A549 (cell line): ENCODE measurements around the gene SLCO2A1. TPM values are rescaled to one million over a fixed set of nuclear protein-coding genes. Genes with fewer than 3 reads are reported as not detected.

Experiments
- ATAC-seq, 2 experiments: fragments of 200-7000 bp in 1 of 2; fragments of >200 bp in 1 of 2; cut with Nextera tagmentation in 1 of 2; cut with Tn5 transposase in 1 of 2; 3 replicates each; pipeline versions ENCODE4 v1.8.0 to v1.9.1; 2018 to 2020; ENCODE audit warnings: mild to moderate bottlenecking in 1 of 2, moderate library complexity in 1 of 2
- CTCF ChIA-PET: fragments of 300-600 bp; sonication (Branson Sonifier 250); formaldehyde crosslinking; extraction: SDS; loops from one replicate; lab custom pipeline; 2021; ENCODE audit warnings: antibody characterized with exemption, inconsistent platforms; lab: Yijun Ruan, JAX
- POLR2A ChIA-PET: fragments of 350-600 bp; formaldehyde crosslinking; extraction: SDS; loops from one replicate; lab custom pipeline; 2021; ENCODE audit warnings: antibody characterized with exemption, inconsistent platforms; lab: Yijun Ruan, JAX
- DNase-seq, 2 experiments: peaks; one replicate each; pipeline versions ENCODE4 v3.0.0 to v3.0.0-alpha.2; 2011 to 2016; ENCODE audit warnings: low read depth in 1 of 2, low spot score in 1 of 2
- FAIRE-seq: peaks from 2 replicates; lab custom pipeline; 2011; peaks lifted over from hg19 to GRCh38; lab: Jason Lieb, UNC
- H3K27ac ChIP-seq, 2 experiments: fragments of >200 bp; sonication (Bioruptor Twin); formaldehyde crosslinking; 3 replicates each; pipeline ENCODE4 v1.5.1; 2016 to 2017
- H3K4me1 ChIP-seq: fragments of >200 bp; sonication (Bioruptor Twin); formaldehyde crosslinking; 3 replicates; pipeline ENCODE4 v1.6.1; 2016
- H3K4me2 ChIP-seq: fragments of >200 bp; sonication (Bioruptor Twin); formaldehyde crosslinking; 3 replicates; pipeline ENCODE4 v1.6.1; 2016
- H3K4me3 ChIP-seq: fragments of >200 bp; sonication (Bioruptor Twin); formaldehyde crosslinking; 3 replicates; pipeline ENCODE4 v1.5.1; 2016
- H3K9me3 ChIP-seq: fragments of >200 bp; sonication (Bioruptor Twin); formaldehyde crosslinking; 3 replicates; pipeline ENCODE4 v1.6.1; 2016
- CEBPB ChIP-seq, 2 experiments: fragments of >200 bp in 1 of 2; sonication (Bioruptor Twin) in 1 of 2; formaldehyde crosslinking in 1 of 2; IDR thresholded peaks; 2 replicates each; pipeline ENCODE4 v1.6.1; 2012 to 2016
- CHD2 ChIP-seq: fragments of 150-350 bp; IDR thresholded peaks from 2 replicates; pipeline ENCODE4 v1.6.1; 2014; ENCODE audit warnings: low read length; ENCODE audit not compliant: partially characterized antibody
- EHF ChIP-seq: fragments of 250-450 bp; sonication (Bioruptor Pico); IDR thresholded peaks from 2 replicates; pipeline ENCODE4 v1.5.0; 2020; ENCODE audit warnings: mild to moderate bottlenecking
- EHMT2 ChIP-seq: fragments of 200-600 bp; sonication (generic); IDR thresholded peaks from 2 replicates; pipeline ENCODE4 v1.6.1; 2016; ENCODE audit warnings: antibody characterized with exemption, low read depth, mild to moderate bottlenecking, moderate library complexity
- FOSL2 ChIP-seq, 2 experiments: fragments of 450-650 bp in 1 of 2; fragments of >200 bp in 1 of 2; sonication (Bioruptor Twin) in 1 of 2; formaldehyde crosslinking; IDR thresholded peaks; 2 replicates each; pipeline versions ENCODE4 v1.5.0 to v1.6.1; 2016 to 2020; ENCODE audit warnings: mild to moderate bottlenecking in 1 of 2, moderate library complexity in 1 of 2
- HDAC2 ChIP-seq: fragments of 200-600 bp; sonication (generic); IDR thresholded peaks from 2 replicates; pipeline ENCODE4 v1.6.1; 2016
- HES2 ChIP-seq: fragments of >200 bp; sonication (Bioruptor Twin); formaldehyde crosslinking; IDR thresholded peaks from 2 replicates; pipeline ENCODE4 v1.6.1; 2016
- HMGXB4 ChIP-seq: fragments of 250-450 bp; sonication (Bioruptor Pico); IDR thresholded peaks from 2 replicates; pipeline ENCODE4 v1.5.0; 2021; ENCODE audit warnings: mild to moderate bottlenecking, moderate library complexity, borderline replicate concordance
- HOXA7 ChIP-seq: fragments of 250-450 bp; sonication (Bioruptor Pico); IDR thresholded peaks from 2 replicates; pipeline ENCODE4 v1.5.0; 2020; ENCODE audit warnings: mild to moderate bottlenecking, moderate library complexity
- HOXB5 ChIP-seq: fragments of 250-450 bp; sonication (Bioruptor Pico); IDR thresholded peaks from 2 replicates; pipeline ENCODE4 v1.5.0; 2020; ENCODE audit warnings: mild to moderate bottlenecking, moderate library complexity
- JUN ChIP-seq, 2 experiments: fragments of >200 bp; sonication (Bioruptor Twin); formaldehyde crosslinking; IDR thresholded peaks; 2 replicates in 1 of 2; 3 replicates in 1 of 2; pipeline ENCODE4 v1.6.1; 2016 to 2017
- KDM1A ChIP-seq: fragments of 200-600 bp; sonication (generic); IDR thresholded peaks from 2 replicates; pipeline ENCODE4 v1.6.1; 2016; ENCODE audit warnings: low read depth, mild to moderate bottlenecking
- KDM5A ChIP-seq: fragments of 200-600 bp; sonication (generic); IDR thresholded peaks from 2 replicates; pipeline ENCODE4 v1.6.1; 2016; ENCODE audit warnings: antibody characterized with exemption, mild to moderate bottlenecking
- MAZ ChIP-seq: fragments of 150-350 bp; IDR thresholded peaks from 2 replicates; pipeline ENCODE4 v1.6.1; 2014; ENCODE audit warnings: antibody characterized with exemption, low read depth, low read length, borderline replicate concordance
- NFE2L2 ChIP-seq: fragments of 150-350 bp; conservative IDR thresholded peaks from 2 replicates; pipeline ENCODE4 v1.6.1; 2014; ENCODE audit warnings: low read length
- NPAS2 ChIP-seq: fragments of 250-450 bp; sonication (Bioruptor Pico); IDR thresholded peaks from 2 replicates; pipeline ENCODE4 v1.8.0; 2022; ENCODE audit warnings: mild to moderate bottlenecking, moderate library complexity, borderline replicate concordance
- NR3C1 ChIP-seq: fragments of >200 bp; sonication (Bioruptor Twin); formaldehyde crosslinking; IDR thresholded peaks from 3 replicates; pipeline ENCODE4 v1.6.1; 2017
- PBX3 ChIP-seq: IDR thresholded peaks from 2 replicates; pipeline ENCODE4 v1.6.1; 2012
- PHF8 ChIP-seq: fragments of 200-600 bp; sonication (generic); IDR thresholded peaks from 2 replicates; pipeline ENCODE4 v1.6.1; 2016; ENCODE audit warnings: low read depth, mild to moderate bottlenecking, antibody characterized with exemption, moderate library complexity, borderline replicate concordance
- POLR2AphosphoS2 ChIP-seq: conservative IDR thresholded peaks from 2 replicates; pipeline ENCODE4 v1.6.1; 2012; ENCODE audit warnings: low read length, improper control_type of control experiment, inconsistent platforms
- RAD21 ChIP-seq, 2 experiments: fragments of >200 bp in 1 of 2; sonication (Bioruptor Twin) in 1 of 2; formaldehyde crosslinking in 1 of 2; IDR thresholded peaks in 1 of 2; conservative IDR thresholded peaks in 1 of 2; 2 replicates in 1 of 2; 3 replicates in 1 of 2; pipeline ENCODE4 v1.6.1; 2012 to 2018; ENCODE audit warnings: inconsistent platforms in 1 of 2
- RARB ChIP-seq: fragments of 250-450 bp; sonication (Bioruptor Pico); IDR thresholded peaks from 2 replicates; pipeline ENCODE4 v1.8.0; 2021; ENCODE audit warnings: mild to moderate bottlenecking, moderate library complexity
- REST ChIP-seq: fragments of 200-600 bp; sonication (generic); IDR thresholded peaks from 2 replicates; pipeline ENCODE4 v1.6.1; 2016; ENCODE audit warnings: antibody characterized with exemption, mild to moderate bottlenecking, moderate library complexity
- TP53 ChIP-seq: fragments of 250-450 bp; sonication (Bioruptor Pico); IDR thresholded peaks from 2 replicates; pipeline ENCODE4 v1.5.0; 2021; ENCODE audit warnings: mild to moderate bottlenecking, moderate library complexity
- ZC3H11A ChIP-seq: fragments of 450-650 bp; IDR thresholded peaks from 2 replicates; pipeline ENCODE4 v1.6.1; 2014; ENCODE audit warnings: antibody characterized with exemption, mild to moderate bottlenecking
- ZFP36 ChIP-seq: fragments of 450-650 bp; IDR thresholded peaks from 2 replicates; pipeline ENCODE4 v1.6.1; 2014; ENCODE audit warnings: borderline replicate concordance; ENCODE audit not compliant: partially characterized antibody
- ZNF302 ChIP-seq: fragments of 250-450 bp; sonication (Bioruptor Pico); IDR thresholded peaks from 2 replicates; pipeline ENCODE4 v1.9.0; 2021; ENCODE audit warnings: inconsistent platforms, mild to moderate bottlenecking, moderate library complexity
- ZSCAN20 ChIP-seq: fragments of 250-450 bp; sonication (Bioruptor Pico); IDR thresholded peaks from 2 replicates; pipeline ENCODE4 v1.8.0; 2022; ENCODE audit warnings: mild to moderate bottlenecking, moderate library complexity
- WGBS: methylation state at CpG from one replicate; pipeline ENCODE4 v1.1.6; 2017; ENCODE audit errors: missing lambda C conversion rate; 5-methylcytosine and 5-hydroxymethylcytosine counted together
- polyA plus RNA-seq, 4 experiments: library from polyadenylated mRNA; depleted of rRNA in 3 of 4; stranded (reverse); fragments of >200 nt; fragmentation: RNase III in 1 of 4; extraction: RNeasy Plus Mini Kit Qiagen cat#74134 plus additional on column Dnase treatment in 1 of 4; gene quantifications; 2 replicates in 3 of 4; 3 replicates in 1 of 4; pipeline ENCODE4 v1.2.3, GENCODE V29; 2011 to 2017

SLCO2A1 gene
- polyA plus RNA-seq, 2 of the 4 experiments (the other 2 are of a cell fraction) = 0.12 TPM; not detected in 1

GRCh38 chr3:133996996-133997395, 32.7 kb downstream of the SLCO2A1 start:
- no peak for ATAC-seq
- no peak overlapping the region for H3K4me2 ChIP-seq
- no peak overlapping the region for H3K27ac ChIP-seq
- ChIA-PET POLR2A (no interaction called here), CTCF (interaction anchor here (1.1 kb wide), 1 partner anchor 32 kb away, joined by 3 read pairs; no protein-coding TSS in a partner anchor)
- no peaks in the 10 kb centered on the region for H3K4me1 ChIP-seq
- TF ChIP-seq KDM5A = no peak
- no peak for TF ChIP-seq HMGXB4
- no peak for TF ChIP-seq HDAC2
- TF ChIP-seq HOXB5 (CRISPR knock-in tag) = no peak
- TF ChIP-seq NR3C1 = no peak
- no peak for TF ChIP-seq CHD2
- TF ChIP-seq EHF = no peak
- TF ChIP-seq RARB = no peak
- no peak for TF ChIP-seq FOSL2 (IDR thresholded peaks at IDR 0.05)
- no peak for TF ChIP-seq FOSL2 (CRISPR knock-in tag; IDR thresholded peaks at IDR 0.05)
- no peak for TF ChIP-seq PHF8
- TF ChIP-seq KDM1A = no peak
- TF ChIP-seq MAZ = no peak
- no peak for TF ChIP-seq CEBPB (IDR thresholded peaks at IDR 0.05)
- TF ChIP-seq NPAS2 (CRISPR knock-in tag) = no peak
- no peak for TF ChIP-seq HES2
- no peak for TF ChIP-seq NFE2L2
- TF ChIP-seq EHMT2 = no peak
- TF ChIP-seq ZFP36 = no peak
- TF ChIP-seq RAD21 (conservative IDR thresholded peaks at IDR 0.05 in 1 of 2, IDR thresholded peaks at IDR 0.05 in 1 of 2) = no peak
- no peak overlapping the region for H3K4me3 ChIP-seq
- no peak for DNase-seq
- FAIRE-seq = no peak
- WGBS = 30% methylated on average over 5 of the region's 5 CpGs
- H3K9me3 ChIP-seq = no peaks in the 10 kb centered on the region

GRCh38 chr3:133996251-133996661, 33.5 kb downstream of the SLCO2A1 start:
- no peak overlapping the region for H3K4me2 ChIP-seq
- no peaks in the 10 kb centered on the region for H3K4me1 ChIP-seq
- DNase-seq = no peak
- ChIA-PET CTCF (interaction anchor here (0.6 to 1.1 kb wide), 2 partner anchors 32 to 42 kb away, joined by 3 to 4 read pairs; no protein-coding TSS in a partner anchor), POLR2A (no interaction called here)
- no peaks in the 10 kb centered on the region for H3K9me3 ChIP-seq
- WGBS = 68% methylated on average over 3 of the region's 12 CpGs
- TF ChIP-seq PBX3 (no peak), CHD2 (no peak), ZC3H11A (no peak), TP53 (CRISPR knock-in tag) (no peak), JUN (IDR thresholded peaks at IDR 0.05) (no peak), ZSCAN20 (no peak), HOXA7 (CRISPR knock-in tag) (no peak), NFE2L2 (no peak), REST (no peak), ZNF302 (no peak), POLR2AphosphoS2 (no peak), HOXB5 (CRISPR knock-in tag) (no peak)
- H3K27ac ChIP-seq = no peak overlapping the region
- FAIRE-seq = no peak
- ATAC-seq = no peak
- no peak overlapping the region for H3K4me3 ChIP-seq
